Right lobe of liver (tissue), 4 donors: ENCODE measurements around the gene PCNT.

Experiments
- POLR2A ChIP-seq: fragments of 450-650 bp; IDR thresholded peaks from one replicate; pipeline ENCODE4 v1.6.1; 2017; ENCODE audit warnings: antibody characterized with exemption, mild to moderate bottlenecking
- TF ChIP-seq, protein P1 (sequence below), 4 donors: fragments of 200-600 bp in 3 of 4; fragments of 450-650 bp in 1 of 4; IDR thresholded peaks; one replicate each; pipeline versions ENCODE4 v1.5.1 to v1.8.0; 2016 to 2022; ENCODE audit warnings: antibody characterized with exemption in 4 of 4, mild to moderate bottlenecking in 2 of 4
- donor health status: DM: no; HTN: no; CAD: no.
- donor health status: DM: no; HTN: no; CAD: no.
- donor health status: DM: no; HTN: yes; CAD: no.

DNA sequence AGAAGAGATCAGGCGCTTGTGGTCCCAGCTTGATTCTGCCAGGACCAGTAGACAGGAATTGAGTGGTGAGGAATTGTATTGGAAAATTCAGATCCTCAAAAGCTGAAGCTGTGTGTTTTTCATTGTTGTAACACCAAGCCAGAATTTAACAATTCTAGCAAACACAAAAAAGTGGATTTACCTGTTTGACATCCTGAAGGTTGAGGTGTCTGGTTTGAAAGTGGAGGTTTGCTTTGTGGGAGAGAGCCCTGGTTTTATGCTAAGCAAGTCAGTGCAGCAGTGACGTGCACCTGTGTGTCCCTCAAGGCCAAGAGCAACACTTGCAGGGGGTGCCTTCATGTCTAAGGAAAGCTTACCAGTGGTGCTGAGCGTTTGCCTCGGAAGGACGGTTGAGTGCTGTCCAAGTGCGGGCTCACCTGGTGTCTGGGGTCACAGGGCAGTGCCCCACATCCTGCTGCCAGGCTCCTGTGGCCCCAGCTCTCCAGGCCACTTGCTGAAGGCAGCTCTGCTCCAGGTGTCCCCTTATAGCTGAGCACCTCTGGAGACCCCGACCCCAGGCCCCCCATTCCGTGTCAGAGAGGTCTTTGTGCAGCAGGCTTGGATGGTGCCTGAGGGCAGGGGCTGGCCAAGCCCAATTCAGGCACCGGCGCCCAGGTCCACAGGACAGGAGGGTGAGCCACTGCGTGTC, 27.7 kb downstream of the PCNT start:
- TF ChIP-seq, protein P1, sequence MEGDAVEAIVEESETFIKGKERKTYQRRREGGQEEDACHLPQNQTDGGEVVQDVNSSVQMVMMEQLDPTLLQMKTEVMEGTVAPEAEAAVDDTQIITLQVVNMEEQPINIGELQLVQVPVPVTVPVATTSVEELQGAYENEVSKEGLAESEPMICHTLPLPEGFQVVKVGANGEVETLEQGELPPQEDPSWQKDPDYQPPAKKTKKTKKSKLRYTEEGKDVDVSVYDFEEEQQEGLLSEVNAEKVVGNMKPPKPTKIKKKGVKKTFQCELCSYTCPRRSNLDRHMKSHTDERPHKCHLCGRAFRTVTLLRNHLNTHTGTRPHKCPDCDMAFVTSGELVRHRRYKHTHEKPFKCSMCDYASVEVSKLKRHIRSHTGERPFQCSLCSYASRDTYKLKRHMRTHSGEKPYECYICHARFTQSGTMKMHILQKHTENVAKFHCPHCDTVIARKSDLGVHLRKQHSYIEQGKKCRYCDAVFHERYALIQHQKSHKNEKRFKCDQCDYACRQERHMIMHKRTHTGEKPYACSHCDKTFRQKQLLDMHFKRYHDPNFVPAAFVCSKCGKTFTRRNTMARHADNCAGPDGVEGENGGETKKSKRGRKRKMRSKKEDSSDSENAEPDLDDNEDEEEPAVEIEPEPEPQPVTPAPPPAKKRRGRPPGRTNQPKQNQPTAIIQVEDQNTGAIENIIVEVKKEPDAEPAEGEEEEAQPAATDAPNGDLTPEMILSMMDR (IDR thresholded peaks at IDR 0.05), result no peak
- TF ChIP-seq POLR2A, result no peak
